ENCODE results near the gene CREM. TPM values are rescaled to one million over a fixed set of nuclear protein-coding genes. Genes with fewer than 3 reads are reported as not detected.

CREM gene
- total RNA-seq, 2 donors from 2014 or later: 10.9 to 24.8 TPM

GRCh38 chr10:35152992-35153391 lies 26.3 kb downstream of the CREM start:
- no peak for TF ChIP-seq CTCF (IDR thresholded peaks at IDR 0.05)
- H3K4me3 ChIP-seq: no peak overlapping the region
- H3K4me1 ChIP-seq: no peaks in the 10 kb centered on the region
- DNase-seq: no peak
- no peak overlapping the region for H3K9ac ChIP-seq (ENCODE audit: low read depth in 2 of 2, low read length in 2 of 2)
- intact Hi-C loops (cut with DNase I): no loop called here
- no peak overlapping the region for H3K27ac ChIP-seq
- no peaks in the 10 kb centered on the region for H3K36me3 ChIP-seq
- no peaks in the 10 kb centered on the region for H3K9me3 ChIP-seq
- H3K27me3 ChIP-seq: no peaks in the 10 kb centered on the region

DNA sequence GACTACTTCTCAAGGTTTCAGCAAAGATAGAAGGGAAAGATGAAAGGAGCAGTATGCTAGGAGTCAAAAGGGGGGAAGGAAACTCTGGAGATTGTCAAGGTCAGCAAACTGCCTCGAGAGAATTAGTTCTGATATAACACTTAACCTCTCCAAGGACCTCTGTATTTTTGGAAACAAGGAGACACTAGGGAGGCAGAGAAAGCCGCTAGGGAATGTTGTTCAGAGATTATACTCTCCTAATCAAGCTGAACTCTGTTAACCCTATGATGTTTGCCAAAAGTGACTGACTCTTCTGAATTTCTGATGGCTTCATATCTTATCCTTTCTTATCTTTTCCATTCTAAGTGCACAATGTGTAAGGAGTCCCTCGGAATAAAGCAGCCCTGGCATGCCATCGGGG lies 27.1 kb downstream of the CREM start:
- H3K36me3 ChIP-seq: no peaks in the 10 kb centered on the region
- TF ChIP-seq CTCF (IDR thresholded peaks at IDR 0.05): no peak
- H3K4me1 ChIP-seq: no peaks in the 10 kb centered on the region
- intact Hi-C loops (cut with DNase I): no loop called here
- H3K27ac ChIP-seq: no peak overlapping the region
- no peak overlapping the region for H3K9ac ChIP-seq (ENCODE audit: low read depth in 2 of 2, low read length in 2 of 2)
- H3K4me3 ChIP-seq: no peak overlapping the region
- H3K9me3 ChIP-seq: no peaks in the 10 kb centered on the region
- DNase-seq: no peak
- no peaks in the 10 kb centered on the region for H3K27me3 ChIP-seq

DNA sequence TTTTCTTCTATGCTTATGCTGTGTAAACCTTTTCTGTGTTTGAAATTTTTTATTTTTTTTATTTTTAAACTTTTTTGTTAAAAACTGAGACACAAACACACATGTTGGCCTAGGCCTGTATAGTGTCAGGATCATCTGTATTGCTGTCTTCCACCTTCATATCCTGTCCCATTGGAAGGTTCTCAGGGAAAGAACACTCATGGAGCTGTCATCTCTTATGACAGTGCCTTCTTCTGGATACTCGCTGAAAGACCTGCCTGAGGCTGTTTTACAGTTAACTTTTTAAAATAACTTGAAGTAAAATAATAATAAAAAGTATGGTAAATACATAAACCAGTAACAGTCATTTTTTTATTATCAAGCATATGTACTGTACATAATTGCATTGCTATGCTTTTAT lies 34.1 kb downstream of the CREM start:
- Histone ChIP-seq H3K4me3 (no peak overlapping the region), H3K9me3 (no peaks in the 10 kb centered on the region), H3K27me3 (no peaks in the 10 kb centered on the region), H3K9ac (ENCODE audit: low read depth in 2 of 2, low read length in 2 of 2) (no peak overlapping the region), H3K4me1 (no peaks in the 10 kb centered on the region), H3K27ac (no peak overlapping the region), H3K36me3 (no peaks in the 10 kb centered on the region)
- no peak for DNase-seq
- TF ChIP-seq CTCF (IDR thresholded peaks at IDR 0.05): no peak
- intact Hi-C loops (cut with DNase I): no loop called here

DNA sequence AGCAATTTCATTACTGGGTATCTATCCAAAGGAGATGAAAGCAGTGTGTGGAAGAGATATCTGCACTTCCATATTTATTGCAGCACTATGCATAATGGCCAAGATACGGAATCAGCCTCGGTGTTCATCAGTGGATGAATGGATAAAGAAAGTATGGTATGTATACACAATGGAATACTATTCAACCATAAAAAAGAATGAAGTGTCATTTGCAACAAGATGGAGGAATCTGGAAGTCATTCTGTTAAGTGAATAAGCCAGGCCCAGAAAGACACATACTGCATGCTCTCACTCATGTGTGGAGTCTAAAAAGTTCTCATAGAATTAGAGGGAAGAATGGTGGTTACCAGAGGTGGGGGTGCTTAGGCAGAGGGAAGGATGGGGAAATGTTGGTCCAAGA lies 35.3 kb downstream of the CREM start:
- H3K9me3 ChIP-seq: no peaks in the 10 kb centered on the region
- H3K4me1 ChIP-seq: no peaks in the 10 kb centered on the region
- DNase-seq: no peak
- TF ChIP-seq CTCF (IDR thresholded peaks at IDR 0.05): no peak
- no peaks in the 10 kb centered on the region for H3K36me3 ChIP-seq
- no peak overlapping the region for H3K4me3 ChIP-seq
- no peak overlapping the region for H3K27ac ChIP-seq
- H3K27me3 ChIP-seq: no peaks in the 10 kb centered on the region
- H3K9ac ChIP-seq (ENCODE audit: low read depth in 2 of 2, low read length in 2 of 2): no peak overlapping the region
- intact Hi-C loops (cut with DNase I): no loop called here

DNA sequence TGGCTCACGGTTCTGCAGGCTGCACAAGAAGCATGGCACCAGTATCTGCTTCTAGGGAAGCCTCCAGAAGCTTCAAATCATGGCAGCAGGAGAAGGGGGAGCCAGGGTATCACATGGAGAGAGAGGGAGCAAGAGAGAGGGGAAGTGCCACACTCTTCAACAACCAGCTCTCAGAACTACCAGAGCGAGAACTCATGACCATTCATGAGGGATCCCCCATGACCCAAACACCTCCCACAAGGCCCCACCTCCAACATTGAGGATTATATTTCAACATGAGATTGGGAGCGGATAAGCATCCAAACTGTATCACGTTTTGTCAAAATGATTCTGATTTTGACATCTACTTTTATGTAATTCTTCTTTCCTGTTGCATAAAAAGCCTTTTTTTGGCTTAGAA lies 38.5 kb downstream of the CREM start:
- Histone ChIP-seq H3K36me3 (no peaks in the 10 kb centered on the region), H3K4me1 (no peaks in the 10 kb centered on the region), H3K4me3 (no peak overlapping the region), H3K9me3 (no peaks in the 10 kb centered on the region), H3K9ac (ENCODE audit: low read depth in 2 of 2, low read length in 2 of 2) (no peak overlapping the region), H3K27ac (no peak overlapping the region), H3K27me3 (no peaks in the 10 kb centered on the region)
- intact Hi-C loops (cut with DNase I): no loop called here
- DNase-seq: no peak
- no peak for TF ChIP-seq CTCF (IDR thresholded peaks at IDR 0.05)

DNA sequence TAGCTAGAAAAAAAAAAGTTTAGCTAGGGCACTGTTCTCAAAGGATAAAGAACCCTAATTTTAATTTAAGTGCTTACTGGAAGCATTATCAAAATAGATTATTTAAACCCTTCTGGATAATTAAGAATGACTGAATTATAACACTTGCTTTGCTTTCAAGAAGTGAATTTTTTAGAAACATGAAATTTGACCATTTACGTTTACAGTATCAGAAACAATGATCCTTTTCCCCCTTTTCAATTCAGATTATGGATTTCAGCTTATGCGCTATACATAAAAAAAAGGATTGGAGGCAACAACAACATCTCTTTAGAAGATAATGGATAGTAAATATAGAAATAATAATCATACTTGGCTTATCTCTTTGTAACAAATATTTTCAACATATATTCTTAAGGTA lies 39.2 kb downstream of the CREM start:
- Histone ChIP-seq H3K9ac (ENCODE audit: low read depth in 2 of 2, low read length in 2 of 2) (no peak overlapping the region), H3K36me3 (no peaks in the 10 kb centered on the region), H3K4me1 (no peaks in the 10 kb centered on the region), H3K27me3 (no peaks in the 10 kb centered on the region), H3K4me3 (no peak overlapping the region), H3K9me3 (no peaks in the 10 kb centered on the region), H3K27ac (no peak overlapping the region)
- no peak for TF ChIP-seq CTCF (IDR thresholded peaks at IDR 0.05)
- intact Hi-C loops (cut with DNase I): no loop called here
- no peak for DNase-seq

Data from colonic mucosa (tissue), 4 donors.